Measurements from ENCODE around the gene KIAA0513. TPM values are rescaled to one million over a fixed set of nuclear protein-coding genes. Genes with fewer than 3 reads are reported as not detected.

Gene KIAA0513
- total and polyA plus RNA-seq, 10 of the 15 experiments (the other 5 are each of a cell fraction or from before 2014, with no cell fraction given): 0.14 to 5.8 (median 2.0) TPM

GRCh38 chr16:85142771-85143211 lies 115.2 kb downstream of the KIAA0513 start:
- H3K36me3 ChIP-seq (ENCODE audit: control insufficient read depth in 2 of 2, insufficient read depth in 2 of 2, low read length in 1 of 2): no peaks in the 10 kb centered on the region
- H4K20me1 ChIP-seq (ENCODE audit: control insufficient read depth, insufficient read depth): no peaks in the 10 kb centered on the region
- no peak for TF ChIP-seq ZBED1 (IDR thresholded peaks at IDR 0.05; ENCODE audit: borderline replicate concordance)
- 0 out of 2 replicates have a peak, but pooled peaks have one; percentile 15 for TF ChIP-seq NR2F1 (conservative IDR thresholded peaks at IDR 0.05)
- no peak for TF ChIP-seq CREB1 (IDR thresholded peaks at IDR 0.05; ENCODE audit: low read depth)
- no peak for TF ChIP-seq ETV6 (conservative IDR thresholded peaks at IDR 0.05 in 1 of 2, IDR thresholded peaks at IDR 0.05 in 1 of 2; ENCODE audit: borderline replicate concordance in 1 of 2, low read depth in 1 of 2)
- no peak for TF ChIP-seq CHD1 (IDR thresholded peaks at IDR 0.05; ENCODE audit: low read depth, low read length)
- ATAC-seq (no peak), FAIRE-seq (no peak), DNase-seq (ENCODE audit: low read depth, low spot score) (no peak)
- ChIA-PET CTCF (interaction anchor here (0.8 to 1.0 kb wide), 2 partner anchors 9 to 15 kb away, joined by 3 read pairs; no protein-coding TSS in a partner anchor), POLR2A (interaction anchor here (1.6 kb wide), 1 partner anchor 15 kb away, joined by 3 read pairs; no protein-coding TSS in a partner anchor), RAD21 (ENCODE audit: unreplicated experiment) (interaction anchor here (0.9 kb wide), 1 partner anchor 16 kb away, joined by 3 read pairs; no protein-coding TSS in a partner anchor), SMC1A (ENCODE audit: uncharacterized antibody, unreplicated experiment) (interaction anchor here (1.8 kb wide), 1 partner anchor 17 kb away, joined by 4 read pairs; no protein-coding TSS in a partner anchor)
- in situ Hi-C loops (cut with MboI) (no loop called here), intact Hi-C loops (cut with micrococcal nuclease; ENCODE audit: unreplicated experiment) (no loop called here)
- H3K79me2 ChIP-seq (ENCODE audit: control insufficient read depth, insufficient read depth, low read length): no peaks in the 10 kb centered on the region
- no peak overlapping the region for H3K4me2 ChIP-seq (ENCODE audit: control insufficient read depth, insufficient read depth)
- no peak overlapping the region for H3K27ac ChIP-seq (ENCODE audit: control insufficient read depth, insufficient read depth)
- no peaks in the 10 kb centered on the region for H3K27me3 ChIP-seq (replicated peaks in 1 of 2; ENCODE audit: control insufficient read depth in 2 of 2, insufficient read depth in 2 of 2, low read length in 1 of 2)
- no peak overlapping the region for H3K9ac ChIP-seq (ENCODE audit: control insufficient read depth, insufficient read depth, low read length)
- H2AFZ ChIP-seq (ENCODE audit: control insufficient read depth, low read depth, low read length): no peak overlapping the region
- H3K4me1 ChIP-seq (ENCODE audit: control insufficient read depth, insufficient read depth, low read length): no peaks in the 10 kb centered on the region
- BruUV-seq (replicated peaks): no TSS peak
- WGBS (ENCODE audit: insufficient coverage, insufficient replicate concordance, low lambda C conversion rate, missing lambda C conversion rate): 18% methylated on average over 18 of the region's 19 CpGs
- no peaks in the 10 kb centered on the region for H3K9me3 ChIP-seq (replicated peaks; ENCODE audit: control insufficient read depth, insufficient read depth, low read length)
- H3K4me3 ChIP-seq: no peak overlapping the region

Other genes starting within 250 kb of the KIAA0513 start
- gene CRISPLD2, start 207.8 kb upstream of the KIAA0513 start, total RNA-seq (2014; rRNA removed): not detected in 2 replicates
- 0.04 TPM in 1 of 2 replicates, not detected in the other for gene CRISPLD2, start 207.8 kb upstream of the KIAA0513 start, total RNA-seq (2014; rRNA removed; fragmentation: Illumina TruSeq; extraction: Trizol)
- 0.08 and 0.21 TPM in 2 replicates for gene CRISPLD2, start 207.8 kb upstream of the KIAA0513 start, total RNA-seq (2021)
- 0.09 and 0.30 TPM in 2 replicates for gene CRISPLD2, start 207.8 kb upstream of the KIAA0513 start, polyA plus RNA-seq (2011; rRNA removed)
- 0.03 TPM in 1 of 2 replicates, not detected in the other for gene CRISPLD2, start 207.8 kb upstream of the KIAA0513 start, polyA plus RNA-seq (2014; fragmentation: Illumina TruSeq; extraction: Trizol)
- not detected for gene CRISPLD2, start 207.8 kb upstream of the KIAA0513 start, polyA plus RNA-seq (2014; fragmentation: Nextera tagmentation; extraction: Ambion mirVana)
- gene CRISPLD2, start 207.8 kb upstream of the KIAA0513 start, polyA plus RNA-seq (2014; rRNA removed): 0.05 and 0.20 TPM in 2 replicates
- gene CRISPLD2, start 207.8 kb upstream of the KIAA0513 start, polyA plus RNA-seq (2016; fragmentation: Nextera tagmentation; extraction: Ambion mirVana): not detected
- gene ZDHHC7, start 16.3 kb upstream of the KIAA0513 start, total RNA-seq (2014; rRNA removed): 21.7 and 26.0 TPM in 2 replicates
- 17.9 and 18.8 TPM in 2 replicates for gene ZDHHC7, start 16.3 kb upstream of the KIAA0513 start, total RNA-seq (2014; rRNA removed; fragmentation: Illumina TruSeq; extraction: Trizol)
- gene ZDHHC7, start 16.3 kb upstream of the KIAA0513 start, total RNA-seq (2021): 23.3 and 23.8 TPM in 2 replicates
- 12.6 and 19.4 TPM in 2 replicates for gene ZDHHC7, start 16.3 kb upstream of the KIAA0513 start, polyA plus RNA-seq (2011; rRNA removed)
- 25.4 and 29.0 TPM in 2 replicates for gene ZDHHC7, start 16.3 kb upstream of the KIAA0513 start, polyA plus RNA-seq (2014; fragmentation: Illumina TruSeq; extraction: Trizol)
- 1 to 10 TPM in 1 of 2 experiments, under 1 TPM in 1; 0.87 to 2.8 TPM for gene ZDHHC7, start 16.3 kb upstream of the KIAA0513 start, polyA plus RNA-seq (2014; fragmentation: Nextera tagmentation; extraction: Ambion mirVana)
- 21.4 and 22.3 TPM in 2 replicates for gene ZDHHC7, start 16.3 kb upstream of the KIAA0513 start, polyA plus RNA-seq (2014; rRNA removed)
- gene ZDHHC7, start 16.3 kb upstream of the KIAA0513 start, polyA plus RNA-seq (2016; fragmentation: Nextera tagmentation; extraction: Ambion mirVana): 10 to 100 TPM; 12.9 to 20.7 TPM
- 0.27 TPM in 1 of 2 replicates, not detected in the other for gene CIBAR2, start 84.7 kb downstream of the KIAA0513 start, total RNA-seq (2014; rRNA removed)
- gene CIBAR2, start 84.7 kb downstream of the KIAA0513 start, total RNA-seq (2014; rRNA removed; fragmentation: Illumina TruSeq; extraction: Trizol): not detected in 2 replicates
- not detected in 2 replicates for gene CIBAR2, start 84.7 kb downstream of the KIAA0513 start, total RNA-seq (2021)
- gene CIBAR2, start 84.7 kb downstream of the KIAA0513 start, polyA plus RNA-seq (2011; rRNA removed): not detected in 2 replicates
- 0.16 TPM in 1 of 2 replicates, not detected in the other for gene CIBAR2, start 84.7 kb downstream of the KIAA0513 start, polyA plus RNA-seq (2014; fragmentation: Illumina TruSeq; extraction: Trizol)
- under 1 TPM; 0.05 to 0.07 TPM for gene CIBAR2, start 84.7 kb downstream of the KIAA0513 start, polyA plus RNA-seq (2014; fragmentation: Nextera tagmentation; extraction: Ambion mirVana)
- gene CIBAR2, start 84.7 kb downstream of the KIAA0513 start, polyA plus RNA-seq (2014; rRNA removed): 0.19 TPM in 1 of 2 replicates, not detected in the other
- gene CIBAR2, start 84.7 kb downstream of the KIAA0513 start, polyA plus RNA-seq (2016; fragmentation: Nextera tagmentation; extraction: Ambion mirVana): not detected

All from GM12878 (cell line).